Progenitor cell of endocrine pancreas (in vitro differentiated cells): Measurements from ENCODE around the gene LGALS14. TPM values are rescaled to one million over a fixed set of nuclear protein-coding genes. Genes with fewer than 3 reads are reported as not detected.

Source experiments
- DNase-seq: peaks from one replicate; pipeline ENCODE4 v3.0.0; 2021; ENCODE audit warnings: low spot score; ENCODE audit not compliant: unreplicated experiment
- H3K27ac Mint-ChIP-seq: 2 replicates; pipeline ENCODE4 v1.8.0; 2021; ENCODE audit warnings: mild to moderate bottlenecking, moderate library complexity, mixed read lengths
- H3K27me3 Mint-ChIP-seq: 2 replicates; pipeline ENCODE4 v1.8.0; 2021; ENCODE audit warnings: mixed read lengths
- H3K36me3 Mint-ChIP-seq: 2 replicates; pipeline ENCODE4 v1.8.0; 2022; ENCODE audit warnings: mixed read lengths; ENCODE audit not compliant: insufficient read depth
- H3K4me1 Mint-ChIP-seq: 2 replicates; pipeline ENCODE4 v1.8.0; 2021; ENCODE audit warnings: low read depth, mixed read lengths
- H3K4me3 Mint-ChIP-seq: 2 replicates; pipeline ENCODE4 v1.8.0; 2021; ENCODE audit warnings: low read depth, mild to moderate bottlenecking, moderate library complexity, mixed read lengths
- H3K9me3 Mint-ChIP-seq: 2 replicates; pipeline ENCODE4 v1.8.0; 2021; ENCODE audit warnings: low read depth, mixed read lengths
- total RNA-seq: library from RNA; stranded (reverse); gene quantifications from 2 replicates; pipeline ENCODE4 v1.2.1, GENCODE V29; 2021
- TF ChIP-seq, protein P1 (sequence below): fragments of 200-600 bp; sonication (generic); IDR thresholded peaks from one replicate; pipeline ENCODE4 v1.5.0; 2021; ENCODE audit warnings: antibody characterized with exemption, mild to moderate bottlenecking; ENCODE audit not compliant: unreplicated experiment

LGALS14 gene
- total RNA-seq, 1 donor from 2014 or later: not detected

- TF ChIP-seq, protein P1, sequence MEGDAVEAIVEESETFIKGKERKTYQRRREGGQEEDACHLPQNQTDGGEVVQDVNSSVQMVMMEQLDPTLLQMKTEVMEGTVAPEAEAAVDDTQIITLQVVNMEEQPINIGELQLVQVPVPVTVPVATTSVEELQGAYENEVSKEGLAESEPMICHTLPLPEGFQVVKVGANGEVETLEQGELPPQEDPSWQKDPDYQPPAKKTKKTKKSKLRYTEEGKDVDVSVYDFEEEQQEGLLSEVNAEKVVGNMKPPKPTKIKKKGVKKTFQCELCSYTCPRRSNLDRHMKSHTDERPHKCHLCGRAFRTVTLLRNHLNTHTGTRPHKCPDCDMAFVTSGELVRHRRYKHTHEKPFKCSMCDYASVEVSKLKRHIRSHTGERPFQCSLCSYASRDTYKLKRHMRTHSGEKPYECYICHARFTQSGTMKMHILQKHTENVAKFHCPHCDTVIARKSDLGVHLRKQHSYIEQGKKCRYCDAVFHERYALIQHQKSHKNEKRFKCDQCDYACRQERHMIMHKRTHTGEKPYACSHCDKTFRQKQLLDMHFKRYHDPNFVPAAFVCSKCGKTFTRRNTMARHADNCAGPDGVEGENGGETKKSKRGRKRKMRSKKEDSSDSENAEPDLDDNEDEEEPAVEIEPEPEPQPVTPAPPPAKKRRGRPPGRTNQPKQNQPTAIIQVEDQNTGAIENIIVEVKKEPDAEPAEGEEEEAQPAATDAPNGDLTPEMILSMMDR: no peak
- no peaks in the 10 kb centered on the region for H3K36me3 Mint-ChIP-seq
- DNase-seq: no peak
- no peak overlapping the region for H3K27ac Mint-ChIP-seq
- no peak overlapping the region for H3K4me3 Mint-ChIP-seq
- peaks cover 42% of the 10 kb centered on the region for H3K27me3 Mint-ChIP-seq
- no peaks in the 10 kb centered on the region for H3K4me1 Mint-ChIP-seq
- no peaks in the 10 kb centered on the region for H3K9me3 Mint-ChIP-seq
Observed at GRCh38 chr19:39696387-39696786, 7.9 kb upstream of the LGALS14 start.

GRCh38 chr19:39698535-39698934 lies 5.7 kb upstream of the LGALS14 start:
- Mint-ChIP-seq H3K27ac (no peak overlapping the region), H3K4me3 (no peak overlapping the region), H3K9me3 (no peaks in the 10 kb centered on the region), H3K27me3 (peaks cover 32% of the 10 kb centered on the region), H3K4me1 (no peaks in the 10 kb centered on the region), H3K36me3 (no peaks in the 10 kb centered on the region)
- TF ChIP-seq, protein P1: no peak
- DNase-seq: no peak

DNA sequence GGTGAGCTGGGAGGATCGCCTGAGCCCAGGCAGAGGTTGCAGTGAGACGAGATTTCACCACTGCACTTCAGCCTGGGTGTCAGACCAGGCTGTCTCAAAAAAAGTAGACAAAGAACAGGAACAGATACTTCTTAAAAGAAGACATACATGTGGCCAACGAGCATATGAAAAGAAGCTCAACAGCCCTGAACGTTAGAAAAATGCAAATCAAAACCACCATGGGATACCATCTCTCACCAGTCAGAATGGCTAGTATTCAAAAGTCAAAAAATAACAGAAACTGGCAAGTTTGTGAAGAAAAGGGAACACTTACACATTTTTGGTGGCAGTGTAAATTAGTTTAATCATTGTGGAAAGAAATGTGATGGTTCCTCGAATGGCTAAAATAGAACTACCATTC lies 3.0 kb upstream of the LGALS14 start:
- H3K4me1 Mint-ChIP-seq: peaks cover 4% of the 10 kb centered on the region
- H3K9me3 Mint-ChIP-seq: no peaks in the 10 kb centered on the region
- TF ChIP-seq, protein P1: no peak
- H3K27me3 Mint-ChIP-seq: peaks cover 23% of the 10 kb centered on the region
- no peak overlapping the region for H3K27ac Mint-ChIP-seq
- no peak for DNase-seq
- no peak overlapping the region for H3K4me3 Mint-ChIP-seq
- H3K36me3 Mint-ChIP-seq: no peaks in the 10 kb centered on the region

DNA sequence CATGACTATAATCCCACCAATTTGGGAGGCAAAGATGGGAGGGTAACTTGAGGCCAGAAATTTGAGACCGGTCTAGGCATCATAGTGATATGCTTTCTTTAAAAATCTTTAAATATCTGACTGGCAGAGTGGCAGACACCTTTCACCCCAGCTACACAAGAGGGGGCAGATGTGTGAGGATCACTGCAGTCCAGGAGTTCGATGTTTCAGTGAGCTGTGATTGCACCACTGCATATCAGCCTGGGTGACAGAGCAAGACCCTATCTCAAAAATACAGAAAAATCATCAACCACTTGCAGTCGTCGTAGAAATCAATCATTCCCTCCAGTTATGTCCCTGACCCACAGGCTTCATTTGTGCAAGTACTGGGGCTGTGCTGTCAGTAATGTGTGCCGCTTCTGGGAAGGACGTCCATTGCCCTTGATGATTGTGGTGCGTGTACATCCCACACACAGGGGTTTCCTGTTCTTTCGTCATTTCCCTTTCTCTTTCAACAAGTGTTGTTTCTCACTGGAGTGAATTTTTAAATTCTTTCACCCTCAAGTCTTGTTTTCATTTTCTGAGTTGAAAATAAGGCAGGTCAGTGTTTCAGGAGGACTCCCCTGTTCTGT lies 1.4 kb downstream of the LGALS14 start:
- H3K4me1 Mint-ChIP-seq: peaks cover 4% of the 10 kb centered on the region
- peaks cover 15% of the 10 kb centered on the region for H3K27me3 Mint-ChIP-seq
- no peaks in the 10 kb centered on the region for H3K36me3 Mint-ChIP-seq
- TF ChIP-seq, protein P1: no peak
- no peak for DNase-seq
- H3K4me3 Mint-ChIP-seq: no peak overlapping the region
- no peaks in the 10 kb centered on the region for H3K9me3 Mint-ChIP-seq
- H3K27ac Mint-ChIP-seq: no peak overlapping the region

DNA sequence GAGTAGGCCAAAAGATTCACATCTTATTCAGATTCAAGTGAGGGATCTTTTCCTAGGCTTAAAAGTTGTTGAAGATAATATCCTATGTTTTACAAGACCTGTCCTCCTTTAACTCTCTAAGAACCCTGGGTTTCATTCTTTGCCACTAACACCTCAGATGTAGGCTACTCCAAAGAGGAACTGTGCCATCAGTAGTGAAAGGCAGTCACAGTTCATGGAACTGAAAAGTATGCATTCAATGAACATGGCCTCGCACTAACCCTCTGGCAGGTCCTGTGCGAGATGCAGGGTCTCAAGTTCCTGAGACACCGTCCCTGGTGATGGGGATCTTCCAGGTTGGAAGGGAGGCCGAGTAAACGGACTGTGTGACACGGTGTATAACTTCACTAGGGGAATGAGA lies 4.3 kb downstream of the LGALS14 start:
- Mint-ChIP-seq H3K27ac (no peak overlapping the region), H3K36me3 (no peaks in the 10 kb centered on the region), H3K4me1 (peaks cover 4% of the 10 kb centered on the region), H3K27me3 (peaks cover 19% of the 10 kb centered on the region), H3K4me3 (no peak overlapping the region), H3K9me3 (peaks cover 6% of the 10 kb centered on the region)
- TF ChIP-seq, protein P1: no peak
- DNase-seq: no peak
